Fibroblast of lung (primary cell): ENCODE results near the gene EVX1.

ENCODE experiments used
- CTCF ChIP-seq, 2 donors: IDR thresholded peaks in 1 of 2; conservative IDR thresholded peaks in 1 of 2; 1 replicate in 1 of 2; 2 replicates in 1 of 2; pipeline ENCODE4 v1.5.1; 2011 to 2012; ENCODE audit warnings: low read length in 2 of 2, control low read depth in 1 of 2, inconsistent platforms in 1 of 2, low read depth in 1 of 2, mild to moderate bottlenecking in 1 of 2
- EZH2 ChIP-seq: IDR thresholded peaks from 2 replicates; pipeline ENCODE4 v1.5.1; 2012; ENCODE audit warnings: low read length, control low read depth, mild to moderate bottlenecking; ENCODE audit errors: missing control alignments

GRCh38 chr7:27247452-27248426, 5.1 kb downstream of the EVX1 start:
- TF ChIP-seq CTCF (conservative IDR thresholded peaks at IDR 0.05 in 1 of 2, IDR thresholded peaks at IDR 0.05 in 1 of 2; ENCODE audit: low read depth in 1 of 2, low read length in 2 of 2), result no peak
- TF ChIP-seq EZH2, result no peak
